HEK293T (cell line): ENCODE data around the gene ARHGAP26.

Source experiments
- BHLHE40 ChIP-seq: fragments of 450-650 bp; IDR thresholded peaks from 2 replicates; pipeline ENCODE4 v1.6.1; 2016; ENCODE audit warnings: mild to moderate bottlenecking, moderate library complexity, borderline replicate concordance
- ELF4 ChIP-seq: fragments of 450-650 bp; IDR thresholded peaks from 2 replicates; pipeline ENCODE4 v1.6.1; 2017; ENCODE audit warnings: antibody characterized with exemption
- FOXK2 ChIP-seq: fragments of 450-650 bp; IDR thresholded peaks from 2 replicates; pipeline ENCODE4 v1.6.1; 2016; ENCODE audit warnings: mild to moderate bottlenecking
- FOXM1 ChIP-seq: fragments of 450-650 bp; IDR thresholded peaks from 2 replicates; pipeline ENCODE4 v1.6.1; 2017; ENCODE audit warnings: mild to moderate bottlenecking, borderline replicate concordance
- L3MBTL2 ChIP-seq: fragments of 450-650 bp; conservative IDR thresholded peaks from 2 replicates; pipeline ENCODE4 v1.6.1; 2016; ENCODE audit warnings: mild to moderate bottlenecking
- PKNOX1 ChIP-seq: fragments of 450-650 bp; IDR thresholded peaks from 2 replicates; pipeline ENCODE4 v1.6.1; 2016
- SP1 ChIP-seq: fragments of 450-650 bp; IDR thresholded peaks from 2 replicates; pipeline ENCODE4 v1.6.1; 2017
- SUZ12 ChIP-seq: fragments of 450-650 bp; IDR thresholded peaks from 2 replicates; pipeline ENCODE4 v1.6.1; 2016; ENCODE audit warnings: mild to moderate bottlenecking

- TF ChIP-seq BHLHE40 (no peak), L3MBTL2 (no peak), SP1 (no peak), ELF4 (no peak), SUZ12 (no peak), PKNOX1 (no peak), FOXM1 (no peak), FOXK2 (no peak)
These were observed 199.7 kb downstream of the ARHGAP26 start for GRCh38 chr5:142969624-142970439.
